Sigmoid colon (tissue), 4 donors: ENCODE results near the gene FEM1C.

Experiments used
- POLR2A ChIP-seq, 2 donors: fragments of 450-650 bp; IDR thresholded peaks; one replicate each; pipeline ENCODE4 v1.6.1; 2016; ENCODE audit warnings: antibody characterized with exemption in 2 of 2, mild to moderate bottlenecking in 2 of 2, moderate library complexity in 2 of 2
- POLR2AphosphoS5 ChIP-seq, 4 donors: sonication (generic); formaldehyde crosslinking; IDR thresholded peaks; one replicate each; pipeline ENCODE4 v1.6.1; 2017; ENCODE audit warnings: antibody characterized with exemption in 4 of 4

GRCh38 chr5:115542086-115542485, 2.5 kb downstream of the FEM1C start:
- TF ChIP-seq POLR2AphosphoS5 (IDR thresholded peaks at IDR 0.05), result no peak
- TF ChIP-seq POLR2A (IDR thresholded peaks at IDR 0.05), result no peak
